Measurements from ENCODE around the gene SPACA5. TPM values are rescaled to one million over a fixed set of nuclear protein-coding genes. Genes with fewer than 3 reads are reported as not detected.
"Not testable (repeated sequence)": the region's sequence is repeated elsewhere in the genome, so short reads cannot be mapped to it uniquely, and the experiment has no call there.

Gene SPACA5
- total and polyA plus RNA-seq, 9 of the 15 experiments (the other 6 are each of a cell fraction or from before 2014, with no cell fraction given) = not detected

- no peak for TF ChIP-seq GTF3C2 (IDR thresholded peaks at IDR 0.05; ENCODE audit: borderline replicate concordance, extremely low read depth, insufficient read length)
These were observed 18.8 kb downstream of the SPACA5 start (continued) for GRCh38 chrX:48025561-48025960.

- H3K9me3 ChIP-seq (replicated peaks; ENCODE audit: control insufficient read depth, insufficient read depth, low read depth, low read length); BruUV-seq (replicated peaks); H3K27ac ChIP-seq (ENCODE audit: extremely low read depth, low read depth, low read length); H2AFZ ChIP-seq (ENCODE audit: low read depth, low read length); H3K4me3 ChIP-seq; H3K4me1 ChIP-seq (replicated peaks in 1 of 2; ENCODE audit: control insufficient read depth in 2 of 2, insufficient read depth in 2 of 2, low read length in 2 of 2); POLR2A ChIA-PET; ATAC-seq; H3K36me3 ChIP-seq (ENCODE audit: control insufficient read depth, insufficient read depth, low read length); H3K9me1 ChIP-seq (ENCODE audit: control insufficient read depth, insufficient read depth, low read length); H3K4me2 ChIP-seq (ENCODE audit: insufficient read depth, low read length); H4K20me1 ChIP-seq (replicated peaks; ENCODE audit: control insufficient read depth, insufficient read depth, low read length); FAIRE-seq; DNase-seq (ENCODE audit: extremely low read depth in 1 of 4, low spot score in 3 of 4); H3K79me2 ChIP-seq (ENCODE audit: control insufficient read depth, insufficient read depth, low read length); H3K27me3 ChIP-seq (ENCODE audit: control insufficient read depth in 2 of 2, insufficient read depth in 2 of 2, low read length in 2 of 2); H3K9ac ChIP-seq (ENCODE audit: insufficient read depth in 1 of 2, low read depth in 2 of 2, low read length in 2 of 2): not testable (repeated sequence)
- CTCF ChIA-PET (ENCODE audit: low intra/inter-chr PET ratio) = interaction anchor here (0.6 to 2.6 kb wide), 4 partner anchors 174 to 505 kb away, joined by 3 to 22 read pairs (median 4); no protein-coding TSS in a partner anchor
- intact Hi-C loops (cut with micrococcal nuclease) = loop anchor here (5.0 kb wide), 2 partner anchors 465 to 835 kb away; partner anchors contain the start of genes ARAF and UBA1
- WGBS (ENCODE audit: insufficient coverage, low coverage, missing lambda C conversion rate) = 13% methylated on average over 3 of the region's 4 CpGs
- in situ Hi-C loops (cut with MboI) = loop anchor here (10.0 to 25.0 kb wide), 2 partner anchors 203 to 515 kb away; no protein-coding TSS in a partner anchor
These were observed 20.8 kb downstream of the SPACA5 start for GRCh38 chrX:48027545-48027944.

All from K562 (cell line).